WERI-Rb-1 (cell line): ENCODE measurements around the gene IRAK2.

Experiments
- DNase-seq: peaks from one replicate; pipeline ENCODE4 v3.0.0-alpha.2; 2020
- H3K27ac ChIP-seq: fragments of 250-450 bp; sonication (Bioruptor Pico); 2 replicates; pipeline ENCODE4 v1.5.1; 2020; ENCODE audit warnings: mild to moderate bottlenecking, moderate library complexity
- H3K27me3 ChIP-seq: fragments of 250-450 bp; sonication (Bioruptor Pico); 2 replicates; pipeline ENCODE4 v1.5.1; 2021; ENCODE audit warnings: mild to moderate bottlenecking, low read depth, moderate library complexity; ENCODE audit not compliant: insufficient read depth, severe bottlenecking
- H3K36me3 ChIP-seq: fragments of 250-450 bp; sonication (Bioruptor Pico); 2 replicates; pipeline ENCODE4 v1.5.1; 2020; ENCODE audit warnings: mild to moderate bottlenecking, moderate library complexity
- H3K4me3 ChIP-seq: 2 replicates; pipeline ENCODE4 v1.5.1; 2011; ENCODE audit warnings: low read depth, mild to moderate bottlenecking, control low read depth, low read length
- H3K9me3 ChIP-seq: fragments of 250-450 bp; sonication (Bioruptor Pico); 2 replicates; pipeline ENCODE4 v1.5.1; 2021; ENCODE audit warnings: mild to moderate bottlenecking, moderate library complexity; ENCODE audit not compliant: severe bottlenecking
- TF ChIP-seq, protein P1 (sequence below): IDR thresholded peaks from 2 replicates; pipeline ENCODE4 v1.5.1; 2011; ENCODE audit warnings: low read depth, mild to moderate bottlenecking, control low read depth, inconsistent platforms, low read length

The IRAK2 gene, protein sequence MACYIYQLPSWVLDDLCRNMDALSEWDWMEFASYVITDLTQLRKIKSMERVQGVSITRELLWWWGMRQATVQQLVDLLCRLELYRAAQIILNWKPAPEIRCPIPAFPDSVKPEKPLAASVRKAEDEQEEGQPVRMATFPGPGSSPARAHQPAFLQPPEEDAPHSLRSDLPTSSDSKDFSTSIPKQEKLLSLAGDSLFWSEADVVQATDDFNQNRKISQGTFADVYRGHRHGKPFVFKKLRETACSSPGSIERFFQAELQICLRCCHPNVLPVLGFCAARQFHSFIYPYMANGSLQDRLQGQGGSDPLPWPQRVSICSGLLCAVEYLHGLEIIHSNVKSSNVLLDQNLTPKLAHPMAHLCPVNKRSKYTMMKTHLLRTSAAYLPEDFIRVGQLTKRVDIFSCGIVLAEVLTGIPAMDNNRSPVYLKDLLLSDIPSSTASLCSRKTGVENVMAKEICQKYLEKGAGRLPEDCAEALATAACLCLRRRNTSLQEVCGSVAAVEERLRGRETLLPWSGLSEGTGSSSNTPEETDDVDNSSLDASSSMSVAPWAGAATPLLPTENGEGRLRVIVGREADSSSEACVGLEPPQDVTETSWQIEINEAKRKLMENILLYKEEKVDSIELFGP

DNA sequence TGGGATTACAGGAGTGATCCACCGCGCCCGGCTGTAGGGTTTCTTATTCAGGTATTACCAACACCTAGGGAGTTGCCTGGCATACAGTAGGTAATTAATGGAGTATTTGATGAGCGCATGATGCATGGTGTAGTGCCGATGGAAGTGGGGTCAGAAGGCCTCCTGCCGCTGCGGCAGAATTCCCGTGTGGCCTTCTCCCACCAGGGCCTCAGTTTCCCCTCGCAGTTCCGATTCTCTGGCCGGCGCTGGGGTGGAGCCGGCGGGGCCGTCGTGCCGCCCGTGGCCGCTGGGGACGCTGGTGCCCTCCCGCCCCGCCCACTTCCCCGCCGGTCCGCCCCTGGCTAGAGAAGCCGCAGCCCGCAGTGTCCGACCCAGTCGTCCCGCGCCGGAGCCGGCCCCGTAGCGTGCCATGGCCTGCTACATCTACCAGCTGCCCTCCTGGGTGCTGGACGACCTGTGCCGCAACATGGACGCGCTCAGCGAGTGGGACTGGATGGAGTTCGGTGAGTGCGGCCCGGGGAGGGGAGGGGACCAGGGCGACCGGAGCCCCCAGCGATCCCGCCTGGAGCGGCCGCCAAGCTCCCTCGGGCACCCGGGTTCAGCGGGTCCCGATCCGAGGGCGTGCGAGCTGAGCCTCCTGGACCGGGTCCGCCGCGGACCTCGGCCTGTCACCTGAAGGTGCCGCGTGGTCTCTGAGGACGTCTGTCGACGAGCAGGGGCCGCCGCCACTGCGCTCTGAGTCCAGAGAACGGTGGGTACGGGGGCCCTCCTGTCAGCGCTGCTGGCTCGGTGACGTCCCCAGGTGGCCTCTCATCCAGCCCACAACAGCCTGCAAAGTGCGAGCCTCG lies at the start of gene IRAK2:
Gene IRAK2 (plus strand): TSS at position 374 of the 848 bp plus-strand sequence. CDS start 36 bp downstream, at position 410.
- DNase-seq = peak; percentile 79
- H3K27ac ChIP-seq = 0 out of 2 replicates have a peak within 1 kb of the TSS, but pooled peaks have one; percentile 17
- H3K4me3 ChIP-seq = peak within 1 kb of the TSS; percentile 75
- peaks cover 5% of the 10 kb centered on the region for H3K9me3 ChIP-seq
- H3K36me3 ChIP-seq = no peaks in the 10 kb centered on the region
- TF ChIP-seq, protein P1, sequence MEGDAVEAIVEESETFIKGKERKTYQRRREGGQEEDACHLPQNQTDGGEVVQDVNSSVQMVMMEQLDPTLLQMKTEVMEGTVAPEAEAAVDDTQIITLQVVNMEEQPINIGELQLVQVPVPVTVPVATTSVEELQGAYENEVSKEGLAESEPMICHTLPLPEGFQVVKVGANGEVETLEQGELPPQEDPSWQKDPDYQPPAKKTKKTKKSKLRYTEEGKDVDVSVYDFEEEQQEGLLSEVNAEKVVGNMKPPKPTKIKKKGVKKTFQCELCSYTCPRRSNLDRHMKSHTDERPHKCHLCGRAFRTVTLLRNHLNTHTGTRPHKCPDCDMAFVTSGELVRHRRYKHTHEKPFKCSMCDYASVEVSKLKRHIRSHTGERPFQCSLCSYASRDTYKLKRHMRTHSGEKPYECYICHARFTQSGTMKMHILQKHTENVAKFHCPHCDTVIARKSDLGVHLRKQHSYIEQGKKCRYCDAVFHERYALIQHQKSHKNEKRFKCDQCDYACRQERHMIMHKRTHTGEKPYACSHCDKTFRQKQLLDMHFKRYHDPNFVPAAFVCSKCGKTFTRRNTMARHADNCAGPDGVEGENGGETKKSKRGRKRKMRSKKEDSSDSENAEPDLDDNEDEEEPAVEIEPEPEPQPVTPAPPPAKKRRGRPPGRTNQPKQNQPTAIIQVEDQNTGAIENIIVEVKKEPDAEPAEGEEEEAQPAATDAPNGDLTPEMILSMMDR = peak; percentile 77
- no peaks in the 10 kb centered on the region for H3K27me3 ChIP-seq

DNA sequence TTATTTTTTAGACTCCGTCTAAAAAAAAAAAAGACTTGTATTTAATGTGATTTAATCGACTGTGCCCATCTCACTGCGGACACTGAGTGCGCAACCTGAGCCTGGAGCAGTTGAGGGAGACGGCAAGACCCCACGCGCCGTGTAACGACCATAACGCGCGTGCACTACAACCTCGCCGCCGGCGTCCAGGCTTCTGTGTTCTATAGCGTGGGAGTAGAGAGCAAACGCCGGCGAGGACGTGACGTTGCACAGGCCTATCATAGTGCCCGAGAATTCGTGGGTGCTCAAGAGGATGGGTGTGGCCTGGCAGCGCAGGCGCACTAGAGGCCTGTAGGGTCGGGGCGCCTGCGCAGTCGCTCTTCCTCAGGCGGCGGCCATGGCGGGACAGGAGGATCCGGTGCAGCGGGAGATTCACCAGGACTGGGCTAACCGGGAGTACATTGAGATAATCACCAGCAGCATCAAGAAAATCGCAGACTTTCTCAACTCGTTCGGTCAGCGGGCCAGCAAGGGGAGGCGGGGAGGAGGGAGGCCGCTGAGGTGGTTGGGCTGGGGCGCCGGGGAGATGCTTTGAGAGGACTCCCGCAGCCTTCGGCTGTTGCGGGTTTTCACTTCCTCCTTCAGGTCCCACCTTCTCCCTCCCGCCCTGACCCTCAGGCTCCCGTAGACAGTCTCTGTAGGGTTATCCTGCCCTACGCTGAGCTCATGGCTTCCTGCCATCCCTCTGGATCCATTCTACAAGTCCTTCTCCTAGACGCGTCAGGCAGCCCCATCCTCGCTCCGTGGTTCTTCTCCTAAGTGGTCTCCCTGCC lies 49.2 kb upstream of the IRAK2 start, which contains the start of gene BRK1:
Gene BRK1 (plus strand): TSS at position 350 of the 812 bp plus-strand sequence. CDS start 27 bp downstream, at position 377.
- peaks cover 28% of the 10 kb centered on the region for H3K36me3 ChIP-seq
- no peaks in the 10 kb centered on the region for H3K27me3 ChIP-seq
- H3K4me3 ChIP-seq = peak within 1 kb of the TSS; percentile 88
- H3K9me3 ChIP-seq = no peaks in the 10 kb centered on the region
- DNase-seq = peak; percentile 94
- peak within 1 kb of the TSS; percentile 73 for H3K27ac ChIP-seq
- TF ChIP-seq, protein P1 = no peak

DNA sequence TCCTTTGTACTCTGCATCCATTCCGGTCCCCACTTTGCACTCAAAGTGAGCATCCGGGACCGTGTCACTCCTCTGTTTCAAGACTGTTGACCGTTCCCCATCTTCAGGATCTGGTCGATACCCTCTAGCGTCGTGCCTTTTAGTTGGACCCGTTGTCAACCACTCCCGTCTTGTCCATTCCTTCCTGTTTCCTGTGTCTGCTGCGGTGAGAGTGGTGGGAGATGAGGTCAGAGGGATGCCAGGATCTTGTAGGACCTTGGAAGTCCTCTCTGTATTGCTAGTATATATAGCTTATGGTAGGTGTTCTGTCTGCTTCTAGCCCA lies 48.6 kb upstream of the IRAK2 start:
- Histone ChIP-seq H3K36me3 (peaks cover 34% of the 10 kb centered on the region), H3K27ac (peak overlapping the region; percentile 73), H3K9me3 (no peaks in the 10 kb centered on the region), H3K27me3 (no peaks in the 10 kb centered on the region), H3K4me3 (peak overlapping the region; percentile 88)
- DNase-seq = no peak
- TF ChIP-seq, protein P1 = no peak

DNA sequence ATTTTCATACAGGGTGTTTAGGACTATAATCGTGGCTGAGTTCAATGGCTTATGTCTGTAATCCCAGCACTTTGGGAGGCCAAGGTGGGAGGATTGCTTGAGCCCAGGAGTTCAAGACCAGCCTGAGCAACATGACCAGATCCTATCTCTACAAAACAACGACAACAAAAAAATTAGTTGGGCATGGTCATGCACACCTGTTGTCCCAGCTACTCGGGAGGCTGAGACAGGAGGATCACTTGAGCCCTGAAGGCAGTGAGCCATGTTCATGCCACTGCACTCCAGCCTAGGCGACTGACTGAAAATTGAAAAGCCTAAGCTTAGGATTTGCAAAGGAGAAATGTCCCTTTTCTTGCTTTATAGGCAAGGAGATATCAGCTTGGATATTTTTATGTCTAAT lies 47.8 kb upstream of the IRAK2 start:
- no peak overlapping the region for H3K27ac ChIP-seq
- H3K9me3 ChIP-seq = no peaks in the 10 kb centered on the region
- no peak for DNase-seq
- no peaks in the 10 kb centered on the region for H3K27me3 ChIP-seq
- TF ChIP-seq, protein P1 = no peak
- H3K4me3 ChIP-seq = no peak overlapping the region
- H3K36me3 ChIP-seq = peaks cover 38% of the 10 kb centered on the region

DNA sequence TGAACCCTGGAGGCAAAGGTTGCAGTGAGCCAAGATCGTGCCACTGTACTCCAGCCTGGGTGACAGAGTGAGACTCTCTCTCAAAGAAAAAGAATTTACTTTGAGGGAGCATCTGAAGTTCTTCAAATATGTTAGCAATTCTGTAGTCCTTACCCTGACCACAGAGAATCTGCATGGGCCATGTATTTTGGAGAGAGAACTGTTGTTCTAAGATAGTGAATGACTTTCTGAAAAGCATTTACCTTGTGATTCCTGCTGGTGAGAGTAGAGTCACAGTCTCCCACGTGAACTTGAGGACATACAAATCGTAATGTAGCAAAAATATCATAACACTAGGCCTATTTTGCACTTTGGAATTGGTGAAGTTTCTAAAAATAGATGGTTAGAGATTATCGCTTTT lies 45.3 kb upstream of the IRAK2 start:
- no peak for DNase-seq
- no peak overlapping the region for H3K27ac ChIP-seq
- no peaks in the 10 kb centered on the region for H3K27me3 ChIP-seq
- H3K4me3 ChIP-seq = no peak overlapping the region
- H3K9me3 ChIP-seq = no peaks in the 10 kb centered on the region
- H3K36me3 ChIP-seq = peaks cover 44% of the 10 kb centered on the region
- TF ChIP-seq, protein P1 = no peak
